ENCODE measurements around the gene RAB10.
"Not testable (repeated sequence)": the region's sequence is repeated elsewhere in the genome, so short reads cannot be mapped to it uniquely, and the experiment has no call there.

RAB10 gene

DNA sequence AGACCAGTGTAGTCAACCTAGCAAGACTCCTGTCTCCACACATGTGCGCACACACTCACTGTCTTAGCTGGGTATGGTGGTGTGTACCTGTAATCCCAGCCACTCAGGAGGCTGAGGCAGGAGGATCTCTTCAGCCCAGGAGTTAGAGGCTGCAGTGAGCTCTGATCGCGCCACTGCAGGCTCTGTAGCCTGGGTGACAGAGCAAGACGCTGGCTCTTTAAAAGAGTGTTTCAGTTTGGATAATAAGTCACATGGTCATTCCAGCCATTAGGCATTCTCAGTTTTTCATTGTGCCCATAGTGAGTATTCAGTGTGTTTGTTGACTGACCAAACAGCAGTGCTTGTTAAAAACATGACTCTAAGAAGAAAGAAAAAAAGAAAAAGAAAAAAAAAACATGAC lies 31.0 kb downstream of the RAB10 start:
- DNase-seq = no peak

DNA sequence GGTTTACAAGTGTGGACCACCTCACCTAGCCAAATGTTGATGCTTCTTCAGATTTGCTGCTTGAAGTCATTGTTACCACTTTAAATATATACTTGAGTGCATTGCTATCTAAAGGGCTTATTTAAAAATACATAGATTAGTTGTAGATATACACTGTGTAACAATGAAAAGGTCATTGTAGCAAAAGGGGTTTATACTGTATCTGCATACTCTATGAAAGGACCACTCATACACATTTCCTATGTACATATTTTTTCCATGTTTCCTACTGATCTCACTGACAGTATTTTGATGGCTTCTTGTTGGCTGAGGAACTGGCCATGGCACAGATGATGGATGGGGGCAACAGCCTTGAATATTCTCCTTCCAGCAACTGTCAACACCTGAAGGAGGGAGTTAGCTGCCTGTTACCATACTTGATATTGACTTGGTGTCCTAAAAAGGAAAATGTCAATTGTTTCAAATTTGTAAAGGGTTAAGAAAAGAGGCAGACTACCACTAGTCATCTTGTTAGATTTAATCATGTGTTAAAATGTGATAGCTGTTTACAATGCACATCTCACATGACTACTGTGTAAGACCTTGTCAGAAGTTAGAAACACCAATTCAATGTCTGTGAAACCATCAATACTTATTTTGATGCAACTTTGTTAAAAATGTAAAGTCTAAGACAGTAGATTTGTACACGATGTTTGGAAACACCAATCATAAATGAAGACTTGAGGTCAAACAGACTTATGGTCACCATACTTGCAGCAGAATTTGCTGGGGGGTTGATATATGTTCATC lies 33.5 kb downstream of the RAB10 start:
- no peak for DNase-seq

DNA sequence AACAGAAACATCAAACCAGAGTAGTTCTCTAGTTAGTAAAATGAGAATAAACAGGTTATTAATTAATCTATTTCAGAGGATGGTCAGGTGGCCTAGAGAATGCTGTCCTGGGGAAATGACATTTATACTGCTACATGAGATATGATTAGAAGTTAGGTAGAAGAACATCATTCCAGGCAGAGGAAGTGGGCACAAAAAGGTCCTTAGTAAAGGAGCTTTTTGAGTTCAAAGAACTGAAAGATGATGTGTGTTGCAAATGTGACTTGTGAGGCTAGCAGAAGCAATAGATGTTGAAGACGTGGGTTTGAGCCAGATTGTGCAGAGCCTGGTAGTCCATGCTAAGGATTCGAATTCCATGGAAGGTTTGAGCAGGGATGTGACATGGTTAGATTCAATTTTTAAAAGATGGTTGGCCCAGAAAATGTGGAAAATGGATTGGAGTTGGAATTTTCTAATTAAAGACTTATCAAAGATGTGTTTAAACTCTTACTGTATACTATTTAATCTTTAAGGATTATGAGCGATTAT lies 34.2 kb downstream of the RAB10 start:
- DNase-seq = no peak

DNA sequence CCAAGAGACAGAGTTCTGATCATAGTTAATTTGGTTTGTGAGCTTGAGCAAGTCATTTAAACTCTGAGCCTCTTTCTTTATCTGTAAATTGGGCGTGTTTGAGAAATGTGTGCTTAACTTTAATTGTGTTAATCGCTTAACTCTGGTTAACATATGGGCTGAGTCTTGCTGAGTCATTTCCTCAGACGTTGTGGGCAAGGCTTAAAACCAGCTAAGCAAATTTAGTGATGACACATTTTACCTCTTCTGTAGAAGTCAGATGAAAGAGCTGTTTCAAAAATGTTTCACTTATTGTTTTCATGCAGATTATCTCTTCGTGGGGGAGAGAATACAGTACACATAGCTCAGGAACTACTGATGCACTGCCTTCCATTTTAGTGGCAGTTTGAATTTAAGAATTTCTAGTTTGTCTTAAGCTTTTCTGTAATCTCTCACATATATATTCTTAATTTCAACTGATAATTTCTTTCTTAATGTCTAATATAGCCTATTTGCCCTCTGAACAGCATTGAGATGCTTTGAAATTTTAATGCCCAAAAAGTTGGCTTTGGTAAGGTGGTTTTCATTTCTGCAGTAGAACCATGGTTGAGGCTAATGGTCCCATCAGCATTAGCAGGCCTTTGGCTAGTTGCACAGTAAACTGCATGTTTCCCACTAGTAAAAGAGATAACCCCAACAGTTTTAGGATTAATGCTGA lies 34.9 kb downstream of the RAB10 start:
- peak in 1 of 2 experiments; percentile 12 for DNase-seq

DNA sequence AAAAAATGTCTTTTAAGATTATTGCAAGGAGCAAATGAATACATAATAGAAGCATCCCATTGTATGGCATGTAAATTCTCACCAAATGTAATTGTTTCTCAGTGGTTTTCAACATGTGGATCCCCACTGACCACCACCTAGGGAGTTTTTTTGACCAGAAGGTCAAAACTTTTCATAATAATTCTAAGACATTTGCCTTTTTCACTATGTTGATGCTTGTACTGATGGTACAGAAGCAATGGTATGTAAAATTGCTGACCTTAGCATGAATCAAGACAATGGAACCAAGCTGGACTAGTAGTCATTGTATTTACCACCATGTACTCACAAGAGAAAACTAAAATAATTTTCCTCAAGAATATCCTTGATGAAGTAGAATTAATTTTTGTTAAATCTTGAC lies 36.8 kb downstream of the RAB10 start:
- no peak for DNase-seq

DNA sequence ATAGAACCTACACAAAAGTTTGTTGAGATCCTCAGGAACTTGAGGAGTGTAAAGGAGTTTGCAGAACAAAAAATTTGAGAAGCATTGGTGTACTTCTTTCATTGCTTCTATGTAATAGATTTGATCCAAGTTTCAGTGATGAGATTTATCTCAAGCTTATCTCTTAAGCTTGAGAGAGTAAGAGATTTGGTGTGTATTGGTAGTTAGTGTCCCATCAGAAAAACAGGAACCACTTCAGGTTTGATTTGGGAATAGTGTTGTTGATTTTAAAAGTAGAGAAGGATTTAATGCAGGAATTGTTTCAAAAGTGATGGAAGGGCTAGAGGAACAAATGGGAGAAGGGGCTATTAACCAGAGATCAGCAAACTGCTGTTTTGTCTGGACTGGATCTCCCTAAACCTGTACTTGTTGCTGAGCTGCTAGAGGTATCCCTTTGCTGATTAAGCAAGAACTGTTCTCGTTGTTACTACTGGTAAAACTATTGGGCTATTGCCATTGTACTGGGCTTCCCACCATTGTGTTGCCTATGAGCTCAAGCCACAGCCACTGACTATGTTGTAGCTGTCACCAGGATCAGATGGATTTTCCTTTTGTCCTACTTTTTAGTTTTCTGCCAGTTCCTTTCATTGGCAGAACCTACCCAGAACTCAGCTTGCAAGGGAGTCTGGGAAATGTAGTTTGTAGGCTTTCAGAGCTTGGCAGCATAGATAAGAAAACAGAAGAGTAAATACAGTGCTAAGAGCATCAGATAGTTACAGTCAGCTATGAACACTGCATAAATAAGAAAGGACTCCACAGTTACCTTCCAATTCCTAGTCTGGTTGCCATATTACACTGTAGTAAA lies 39.3 kb downstream of the RAB10 start:
- DNase-seq = no peak

DNA sequence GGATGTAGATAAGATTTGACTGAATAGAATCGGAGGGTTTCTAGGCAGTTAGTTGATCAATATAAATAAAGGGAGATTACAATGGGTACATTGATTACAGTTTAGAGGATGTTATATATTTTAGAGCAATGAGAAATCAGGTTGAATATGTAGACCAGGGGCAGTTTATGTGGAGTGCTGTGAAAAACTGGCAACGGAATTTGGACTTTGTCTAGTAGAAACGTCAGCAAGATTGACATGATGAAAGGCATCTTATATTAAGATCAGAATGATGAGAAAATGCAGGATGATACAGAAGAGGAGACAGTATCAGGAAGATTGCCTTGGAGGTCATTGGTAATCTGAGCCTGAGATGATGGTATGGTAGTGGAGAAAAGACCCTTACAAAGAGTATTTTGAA lies 39.9 kb downstream of the RAB10 start:
- DNase-seq = no peak

DNA sequence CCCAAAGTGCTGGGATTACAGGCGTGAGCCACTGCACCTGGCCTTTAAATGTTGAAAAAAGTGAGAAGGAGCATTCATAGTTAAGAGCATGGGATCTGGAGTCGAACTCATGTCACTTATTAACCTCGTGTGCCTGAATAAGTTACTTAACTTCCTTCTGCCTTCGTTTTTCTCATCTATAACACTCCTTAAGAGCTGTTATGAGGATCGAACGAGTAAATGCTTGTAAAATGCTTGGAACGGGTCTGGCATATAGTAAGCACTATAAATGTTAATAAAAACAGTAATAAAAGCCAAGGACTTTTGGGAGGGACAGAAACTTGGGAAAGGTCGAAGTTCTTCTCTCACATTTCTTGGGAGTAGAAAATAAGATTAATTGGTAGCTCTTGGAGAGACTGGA lies 40.8 kb downstream of the RAB10 start:
- no peak for DNase-seq

DNA sequence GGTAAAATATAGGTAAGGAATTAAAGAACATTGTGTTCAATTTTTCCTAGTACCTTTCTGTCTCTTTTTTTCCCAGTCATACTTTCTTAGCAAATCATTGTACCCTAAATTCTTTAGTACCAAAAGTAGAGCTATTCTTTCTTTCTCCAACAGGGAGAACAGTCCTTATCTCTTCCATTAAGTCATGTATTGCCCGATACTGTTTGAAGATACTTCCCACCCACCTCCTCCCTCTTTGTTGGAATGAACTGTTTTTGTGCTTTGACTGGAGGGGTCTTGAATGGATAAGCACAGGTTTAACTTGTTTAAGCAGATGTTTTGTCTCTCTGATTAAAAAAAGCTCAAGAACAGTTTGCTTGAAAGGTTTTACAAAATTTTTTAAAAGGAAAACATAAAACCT lies 41.3 kb downstream of the RAB10 start:
- no peak for DNase-seq

DNA sequence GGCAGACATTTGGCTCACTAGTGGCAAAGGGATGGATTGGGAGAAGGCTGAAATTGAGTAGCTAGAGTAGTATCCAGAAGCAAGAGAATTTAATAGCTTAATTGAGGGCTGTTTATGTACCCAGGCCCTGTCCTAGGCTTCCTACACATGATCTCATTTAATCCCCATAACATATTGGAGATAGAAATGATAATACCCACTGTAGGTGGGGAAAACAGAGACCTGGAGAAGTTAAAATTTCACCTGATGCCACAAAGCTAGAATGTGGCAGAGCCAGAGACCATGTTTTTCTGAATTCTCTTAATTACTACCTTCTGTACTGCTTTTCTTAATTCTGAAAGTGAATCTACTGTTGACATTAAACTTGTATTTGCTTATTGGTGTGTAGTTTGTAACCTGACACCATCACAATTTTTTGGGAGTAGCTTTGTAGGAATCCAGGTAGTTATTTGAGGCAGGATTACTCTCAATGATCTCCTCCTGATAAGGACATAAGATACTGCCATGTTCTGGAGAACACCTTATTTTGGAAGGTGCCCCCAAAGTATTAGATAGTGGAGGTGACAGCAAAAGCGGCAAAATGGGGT lies 42.2 kb downstream of the RAB10 start:
- DNase-seq = peak in 1 of 2 experiments; percentile 33

DNA sequence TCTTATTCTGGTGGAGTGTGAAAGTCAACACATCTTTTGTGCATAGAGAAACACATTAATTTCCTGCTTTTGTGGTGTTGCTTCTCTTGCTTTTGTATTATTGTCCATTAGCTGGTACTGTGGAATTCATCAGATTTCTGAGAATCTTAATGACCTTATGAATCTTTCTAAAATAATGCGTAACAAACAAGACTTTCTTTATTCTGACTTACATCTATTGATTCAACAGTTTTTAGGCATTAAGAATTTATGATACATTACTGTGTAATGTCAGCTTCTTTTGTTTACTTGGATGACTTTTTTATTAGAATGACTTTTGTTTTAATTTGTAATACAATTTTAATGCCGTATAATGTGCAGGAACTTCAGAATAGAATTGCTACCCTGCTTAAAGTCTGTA lies 43.4 kb downstream of the RAB10 start:
- DNase-seq = no peak

DNA sequence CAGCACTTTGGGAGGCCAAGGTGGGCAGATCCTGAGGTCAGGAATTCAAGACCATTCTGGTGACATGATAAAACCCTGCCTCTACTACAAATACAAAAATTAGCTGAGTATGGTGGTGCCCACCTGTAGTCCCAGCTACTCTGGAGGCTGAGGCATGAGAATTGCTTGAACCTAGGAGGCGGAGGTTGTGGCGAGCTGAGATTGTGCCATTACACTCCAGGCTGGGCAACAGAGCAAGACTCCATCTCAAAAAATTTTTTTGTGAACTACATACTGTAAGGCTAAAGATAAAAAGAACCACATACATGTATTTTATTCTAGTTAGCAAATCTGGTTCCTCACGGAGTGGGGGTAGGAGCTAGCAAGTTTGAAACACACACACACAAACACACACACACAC lies 45.1 kb downstream of the RAB10 start:
- no peak for DNase-seq

DNA sequence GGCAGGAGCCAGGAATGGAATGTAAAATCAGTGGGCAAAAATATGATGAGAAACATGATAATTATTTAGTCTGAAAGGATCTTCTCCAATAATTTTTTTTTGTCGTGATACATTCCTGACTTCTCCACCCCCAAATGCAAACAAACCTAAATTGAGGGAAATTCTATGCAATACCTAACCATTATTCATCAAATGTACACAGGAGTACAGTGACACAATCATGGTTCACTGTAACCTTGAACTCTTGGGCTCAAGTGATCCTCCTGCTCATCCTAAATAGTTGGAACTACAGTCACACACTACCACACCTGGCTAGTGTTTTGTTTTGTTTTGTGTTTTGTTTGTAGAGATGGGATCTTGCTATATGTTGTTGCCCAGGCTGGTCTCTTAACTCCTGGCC lies 46.5 kb downstream of the RAB10 start:
- DNase-seq = no peak

DNA sequence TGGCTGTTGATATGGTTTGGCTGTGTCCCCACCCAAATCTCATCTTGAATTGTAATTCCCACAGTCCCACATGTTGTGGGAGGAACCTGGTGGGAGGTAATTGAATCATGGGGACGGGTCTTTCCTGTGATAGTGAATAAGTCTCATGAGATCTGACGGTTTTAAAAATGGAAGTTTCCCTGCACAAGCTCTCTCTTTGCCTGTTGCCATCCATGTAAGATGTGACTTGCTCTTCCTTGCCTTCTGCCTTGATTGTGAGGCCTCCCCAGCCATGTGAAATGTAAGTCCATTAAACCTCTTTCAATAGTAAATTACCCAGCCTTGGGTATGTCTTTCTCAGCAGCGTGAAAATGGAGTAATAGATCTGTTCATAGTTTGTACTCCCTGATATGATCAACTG lies 47.0 kb downstream of the RAB10 start:
- DNase-seq = not testable (repeated sequence)

DNA sequence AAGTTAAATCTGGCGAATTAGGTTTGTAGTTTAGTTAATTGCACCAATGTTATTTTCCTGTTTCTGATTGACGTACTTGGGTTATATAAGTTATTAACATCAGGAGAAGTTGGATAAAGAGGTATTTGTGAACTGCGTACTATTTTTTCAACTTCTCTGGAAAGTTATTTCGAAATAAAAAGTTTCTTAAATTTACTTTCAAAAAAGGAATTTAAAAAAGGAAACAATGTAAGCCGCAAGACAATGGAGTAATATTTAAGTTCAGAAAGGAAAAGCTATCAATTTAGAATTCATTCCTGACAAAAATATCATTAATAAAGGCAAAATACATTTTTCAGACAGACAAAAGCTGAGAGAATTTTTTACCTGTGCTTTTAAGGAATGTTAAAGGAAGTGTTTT lies 47.7 kb downstream of the RAB10 start:
- DNase-seq = no peak

DNA sequence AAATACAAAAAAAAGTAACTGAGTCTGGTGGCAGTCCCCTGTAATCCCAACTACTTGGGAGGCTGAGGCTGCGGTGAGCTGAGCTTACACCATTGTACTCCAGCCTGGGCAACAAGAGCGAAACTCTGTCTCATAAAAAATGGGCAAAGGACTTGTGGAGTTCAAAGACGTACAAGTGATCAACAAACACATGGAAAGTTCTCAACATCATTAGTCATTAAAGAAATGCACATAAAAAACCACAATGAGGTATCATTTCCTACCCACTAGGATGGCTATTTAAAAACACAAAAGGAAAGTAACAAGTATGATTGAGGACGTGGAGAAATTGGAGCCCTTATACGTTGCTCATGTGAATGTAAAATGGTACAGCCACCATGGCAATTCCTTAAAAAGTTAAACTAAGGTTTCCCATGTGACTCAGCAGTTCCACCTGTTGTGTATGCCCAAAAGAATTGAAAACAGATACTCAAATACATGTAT lies 52.3 kb downstream of the RAB10 start:
- DNase-seq = no peak

DNA sequence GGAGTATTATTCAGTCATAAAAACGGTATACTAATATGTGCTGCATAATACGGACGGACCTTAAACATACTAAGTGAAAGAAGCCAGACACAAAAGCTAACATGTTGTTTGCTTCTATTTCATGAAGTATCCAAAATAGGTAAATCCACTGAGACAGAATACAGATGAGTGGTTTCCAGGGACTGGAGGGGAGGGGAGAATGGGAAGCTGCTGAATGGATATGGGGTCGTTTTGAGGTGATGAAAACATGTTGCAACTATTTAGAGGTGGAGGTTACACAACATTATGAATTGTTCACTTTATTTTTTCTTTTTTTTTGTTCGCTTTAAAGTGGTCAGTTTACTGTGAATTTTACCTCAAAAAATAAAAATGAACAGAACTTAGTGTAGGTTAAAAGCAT lies 52.9 kb downstream of the RAB10 start:
- DNase-seq = no peak

DNA sequence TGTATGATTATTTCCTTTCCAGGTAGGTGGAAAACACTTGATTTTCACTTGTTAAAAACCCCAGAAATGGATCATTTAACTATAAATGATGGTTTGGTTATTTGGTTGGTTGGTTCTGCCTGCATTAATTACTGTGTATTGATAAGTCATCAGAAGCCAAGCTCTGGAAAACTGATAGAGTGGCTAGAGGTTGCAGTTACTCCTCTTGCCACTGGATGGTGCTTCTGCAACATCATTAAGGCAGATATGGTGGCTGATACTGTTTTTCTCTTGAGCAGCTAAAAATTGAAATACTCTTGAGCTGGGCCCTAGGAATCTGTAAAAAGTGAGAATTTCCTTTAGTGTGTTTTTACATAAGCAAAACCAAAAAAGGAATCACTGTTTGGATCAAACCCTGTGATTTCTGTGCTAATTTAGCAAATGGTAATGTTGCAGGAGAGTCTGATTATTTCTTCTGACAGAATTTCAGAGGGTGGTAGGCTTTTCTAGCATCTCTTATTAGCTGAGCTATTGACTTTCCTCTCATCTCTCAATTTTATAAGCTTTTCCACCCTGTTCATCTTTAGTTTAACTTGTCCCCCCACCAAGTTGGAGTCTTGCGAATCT lies 54.3 kb downstream of the RAB10 start:
- peak in 1 of 2 experiments; percentile 24 for DNase-seq

DNA sequence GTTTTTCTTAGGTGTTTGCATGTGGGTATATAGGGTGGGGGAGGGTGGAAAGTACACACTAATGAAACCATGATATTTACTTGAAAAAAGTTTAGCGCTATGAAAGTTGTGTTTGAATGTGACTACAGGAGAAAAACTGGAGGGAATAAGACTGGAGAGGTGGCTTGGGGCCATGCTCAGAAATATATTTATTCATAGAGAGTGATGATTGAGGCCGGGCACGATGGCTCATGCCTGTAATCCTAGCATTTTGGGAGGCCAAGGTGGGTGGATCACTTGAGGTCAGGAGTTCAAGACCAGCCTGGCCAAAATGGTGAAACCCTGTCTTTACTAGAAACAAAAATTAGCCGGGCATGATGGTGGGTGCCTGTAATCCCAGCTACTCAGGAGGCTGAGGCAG lies 55.0 kb downstream of the RAB10 start:
- not testable (repeated sequence) for DNase-seq

DNA sequence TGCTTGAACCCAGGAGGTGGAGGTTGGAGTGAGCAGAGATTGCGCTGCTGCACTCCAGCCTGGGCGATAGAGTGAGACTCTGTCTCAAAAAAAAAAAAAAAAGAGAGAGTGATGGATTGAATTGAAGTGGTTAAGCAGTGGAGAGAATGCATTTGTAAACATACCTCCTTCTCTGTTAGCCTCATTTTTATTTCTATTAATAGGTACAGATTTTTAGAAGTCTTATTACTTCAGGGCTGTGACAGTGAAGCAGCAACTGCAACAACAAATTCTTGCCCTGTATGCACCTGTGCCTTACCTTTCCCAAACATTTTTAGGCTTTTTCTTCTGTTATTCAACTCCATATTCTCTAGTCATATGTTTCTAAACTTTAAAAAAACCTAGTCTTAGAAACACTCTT lies 55.5 kb downstream of the RAB10 start:
- DNase-seq = no peak

DNA sequence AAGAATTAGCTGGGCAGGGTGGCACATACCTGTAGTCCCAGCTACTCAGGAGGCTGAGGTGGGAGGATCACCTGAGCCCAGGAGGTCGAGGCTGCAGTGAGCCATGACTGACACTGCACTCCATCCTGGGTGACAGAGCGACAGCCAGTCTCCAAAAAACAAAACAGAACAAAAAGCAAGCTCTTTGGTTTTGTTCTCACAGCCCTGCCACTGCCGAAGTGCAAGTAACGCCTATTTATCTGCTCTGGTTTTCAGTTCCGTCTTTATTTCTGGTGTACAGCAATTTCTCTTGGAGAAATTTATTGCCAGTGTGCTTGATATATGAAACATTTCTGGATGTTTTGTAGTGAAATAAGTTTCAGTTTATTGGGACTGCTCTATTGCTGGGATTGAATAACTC lies 61.9 kb downstream of the RAB10 start:
- no peak for DNase-seq

DNA sequence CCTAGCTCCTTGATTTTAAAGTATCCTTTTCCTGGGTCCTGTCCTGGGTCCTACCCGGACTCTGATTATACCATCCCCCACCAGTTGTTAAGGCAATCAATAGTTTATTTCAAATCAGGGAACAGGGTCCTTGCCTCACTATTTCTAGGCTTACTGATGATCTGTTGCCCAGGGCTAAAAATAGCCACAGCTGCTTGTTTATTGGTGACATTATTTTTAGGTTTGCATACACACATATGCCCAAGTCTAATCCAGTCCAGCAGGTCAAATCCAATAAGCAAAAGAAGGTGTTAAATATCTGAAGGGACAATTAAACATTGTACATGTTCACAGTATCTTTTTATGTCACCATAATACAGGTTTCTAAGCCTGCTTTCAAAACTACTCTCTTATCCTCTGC lies 66.0 kb downstream of the RAB10 start:
- no peak for DNase-seq

All from NCI-H2081 (cell line).